Trophoblast cell (in vitro differentiated cells and primary cell): ENCODE measurements around the gene HOXC9.

Experiments used
- DNase-seq, 2 donors: peaks; one replicate each; pipeline ENCODE4 v3.0.0-alpha.2; 2016
- H2AFZ ChIP-seq: 2 replicates; pipeline ENCODE4 v1.6.1; 2013; ENCODE audit warnings: low read length, moderate library complexity, mild to moderate bottlenecking; ENCODE audit not compliant: insufficient read depth, poor library complexity
- H2AK5ac ChIP-seq: 2 replicates; pipeline ENCODE4 v1.6.1; 2013; ENCODE audit warnings: mild to moderate bottlenecking, low read length
- H2BK120ac ChIP-seq: 2 replicates; pipeline ENCODE4 v1.6.1; 2013; ENCODE audit warnings: low read length, mild to moderate bottlenecking, moderate library complexity; ENCODE audit not compliant: insufficient read depth, poor library complexity
- H2BK12ac ChIP-seq: 2 replicates; pipeline ENCODE4 v1.6.1; 2013; ENCODE audit warnings: mild to moderate bottlenecking, low read length, moderate library complexity
- H2BK5ac ChIP-seq: 2 replicates; pipeline ENCODE4 v1.6.1; 2013; ENCODE audit warnings: low read length, low read depth, moderate library complexity, mild to moderate bottlenecking; ENCODE audit not compliant: poor library complexity
- H3K14ac ChIP-seq: 2 replicates; pipeline ENCODE4 v1.6.1; 2013; ENCODE audit warnings: mild to moderate bottlenecking, low read length
- H3K18ac ChIP-seq: 2 replicates; pipeline ENCODE4 v1.6.1; 2013; ENCODE audit warnings: mild to moderate bottlenecking, low read length
- H3K23ac ChIP-seq: 2 replicates; pipeline ENCODE4 v1.6.1; 2013; ENCODE audit warnings: low read length
- H3K27ac ChIP-seq: 2 replicates; pipeline ENCODE4 v1.5.1; 2013; ENCODE audit warnings: low read depth, mild to moderate bottlenecking, inconsistent platforms, low read length, moderate library complexity
- H3K27me3 ChIP-seq: 2 replicates; pipeline ENCODE4 v1.6.1; 2013; ENCODE audit warnings: inconsistent platforms, mild to moderate bottlenecking, low read length, moderate library complexity; ENCODE audit not compliant: insufficient read depth
- H3K36me3 ChIP-seq, 2 experiments: 1 replicate in 1 of 2; 2 replicates in 1 of 2; pipeline ENCODE4 v1.6.1; 2013; ENCODE audit warnings: low read length in 2 of 2, mild to moderate bottlenecking in 2 of 2, moderate library complexity in 1 of 2; ENCODE audit not compliant: insufficient read depth in 2 of 2, control insufficient read depth in 1 of 2
- H3K4ac ChIP-seq: 2 replicates; pipeline ENCODE4 v1.6.1; 2013; ENCODE audit warnings: low read depth, mild to moderate bottlenecking, low read length, moderate library complexity
- H3K4me1 ChIP-seq, 2 experiments: 1 replicate in 1 of 2; 2 replicates in 1 of 2; pipeline ENCODE4 v1.6.1; 2013; ENCODE audit warnings: low read length in 2 of 2, mild to moderate bottlenecking in 2 of 2, moderate library complexity in 1 of 2; ENCODE audit not compliant: insufficient read depth in 2 of 2, control insufficient read depth in 1 of 2
- H3K4me2 ChIP-seq: 2 replicates; pipeline ENCODE4 v1.6.1; 2013; ENCODE audit warnings: inconsistent platforms, mild to moderate bottlenecking, low read length, moderate library complexity
- H3K4me3 ChIP-seq: 2 replicates; pipeline ENCODE4 v1.5.1; 2013; ENCODE audit warnings: mild to moderate bottlenecking, low read depth, low read length, inconsistent platforms
- H3K79me1 ChIP-seq: one replicate; pipeline ENCODE4 v1.6.1; 2013; ENCODE audit warnings: low read length
- H3K79me2 ChIP-seq: 2 replicates; pipeline ENCODE4 v1.6.1; 2013; ENCODE audit warnings: low read length, mild to moderate bottlenecking; ENCODE audit not compliant: control insufficient read depth, insufficient read depth, poor library complexity
- H3K9ac ChIP-seq: 2 replicates; pipeline ENCODE4 v1.6.1; 2013; ENCODE audit warnings: mild to moderate bottlenecking, low read length
- H3K9me3 ChIP-seq: 2 replicates; pipeline ENCODE4 v1.6.1; 2013; ENCODE audit warnings: low read depth, mild to moderate bottlenecking, control low read depth, inconsistent platforms, low read length; ENCODE audit not compliant: insufficient read depth
- H4K12ac ChIP-seq: 2 replicates; pipeline ENCODE4 v1.6.1; 2013; ENCODE audit warnings: low read depth, mild to moderate bottlenecking, low read length, moderate library complexity
- H4K8ac ChIP-seq: 2 replicates; pipeline ENCODE4 v1.6.1; 2013; ENCODE audit warnings: low read depth, mild to moderate bottlenecking, low read length, moderate library complexity
- H4K91ac ChIP-seq: one replicate; pipeline ENCODE4 v1.6.1; 2013; ENCODE audit warnings: low read depth, mild to moderate bottlenecking, low read length, moderate library complexity
- WGBS: extraction: QIAGEN DNeasy Blood & Tissue Kit; methylation state at CpG from one replicate; pipeline ENCODE4 v1.1.7; 2013; ENCODE audit warnings: missing lambda C conversion rate; ENCODE audit not compliant: insufficient read length, insufficient coverage; ENCODE audit errors: extremely low coverage; 5-methylcytosine and 5-hydroxymethylcytosine counted together

Gene HOXC9

GRCh38 chr12:53981634-53982565 is 18.1 kb upstream of the HOXC9 start:
- H3K18ac ChIP-seq, result no peak overlapping the region
- no peak overlapping the region for H4K8ac ChIP-seq
- no peaks in the 10 kb centered on the region for H3K79me2 ChIP-seq
- H3K9ac ChIP-seq, result no peak overlapping the region
- peaks cover 91% of the 10 kb centered on the region for H3K27me3 ChIP-seq
- WGBS, result no CpG with 5 or more reads among the region's 30 CpGs
- H2AFZ ChIP-seq, result no peak overlapping the region
- H3K4me3 ChIP-seq, result no peak overlapping the region
- H3K14ac ChIP-seq, result no peak overlapping the region
- no peak overlapping the region for H4K12ac ChIP-seq
- no peak for DNase-seq
- H3K4me2 ChIP-seq, result no peak overlapping the region
- H3K4me1 ChIP-seq, result peaks cover 0 to 4% of the 10 kb centered on the region in 2 experiments
- no peak overlapping the region for H3K4ac ChIP-seq
- no peak overlapping the region for H2BK5ac ChIP-seq
- no peak overlapping the region for H3K23ac ChIP-seq
- no peak overlapping the region for H2AK5ac ChIP-seq
- no peak overlapping the region for H2BK120ac ChIP-seq
- H4K91ac ChIP-seq, result no peak overlapping the region
- H3K27ac ChIP-seq, result no peak overlapping the region
- H3K9me3 ChIP-seq, result peaks cover 35% of the 10 kb centered on the region
- no peaks in the 10 kb centered on the region for H3K79me1 ChIP-seq
- no peaks in the 10 kb centered on the region for H3K36me3 ChIP-seq
- no peak overlapping the region for H2BK12ac ChIP-seq

GRCh38 chr12:53982648-53983567 is 17.1 kb upstream of the HOXC9 start:
- H3K18ac ChIP-seq, result no peak overlapping the region
- peaks cover 0 to 3% of the 10 kb centered on the region in 2 experiments for H3K4me1 ChIP-seq
- H2AK5ac ChIP-seq, result no peak overlapping the region
- no peak overlapping the region for H3K9ac ChIP-seq
- H4K91ac ChIP-seq, result no peak overlapping the region
- no peak overlapping the region for H3K27ac ChIP-seq
- H2BK5ac ChIP-seq, result no peak overlapping the region
- H2BK120ac ChIP-seq, result no peak overlapping the region
- H3K14ac ChIP-seq, result no peak overlapping the region
- no peak overlapping the region for H4K12ac ChIP-seq
- H3K36me3 ChIP-seq, result no peaks in the 10 kb centered on the region
- no peaks in the 10 kb centered on the region for H3K79me1 ChIP-seq
- no peak for DNase-seq
- H3K23ac ChIP-seq, result no peak overlapping the region
- H3K4me3 ChIP-seq, result no peak overlapping the region
- H3K27me3 ChIP-seq, result peaks cover 92% of the 10 kb centered on the region
- no peaks in the 10 kb centered on the region for H3K79me2 ChIP-seq
- no peak overlapping the region for H4K8ac ChIP-seq
- no peak overlapping the region for H3K4me2 ChIP-seq
- no peak overlapping the region for H2BK12ac ChIP-seq
- no CpG with 5 or more reads among the region's 26 CpGs for WGBS
- H3K4ac ChIP-seq, result no peak overlapping the region
- peaks cover 39% of the 10 kb centered on the region for H3K9me3 ChIP-seq
- H2AFZ ChIP-seq, result no peak overlapping the region

GRCh38 chr12:53983568-53983949 is 16.4 kb upstream of the HOXC9 start:
- peaks cover 0 to 2% of the 10 kb centered on the region in 2 experiments for H3K4me1 ChIP-seq
- no peak overlapping the region for H2BK5ac ChIP-seq
- no peak overlapping the region for H2AK5ac ChIP-seq
- no peak overlapping the region for H4K8ac ChIP-seq
- no CpG with 5 or more reads among the region's 17 CpGs for WGBS
- no peak overlapping the region for H2BK120ac ChIP-seq
- H2BK12ac ChIP-seq, result no peak overlapping the region
- no peak overlapping the region for H3K4ac ChIP-seq
- H3K9me3 ChIP-seq, result peaks cover 39% of the 10 kb centered on the region
- no peak overlapping the region for H3K23ac ChIP-seq
- no peak overlapping the region for H3K9ac ChIP-seq
- H3K79me2 ChIP-seq, result no peaks in the 10 kb centered on the region
- DNase-seq, result peak in 1 of 2 donors; percentile 26
- H3K27ac ChIP-seq, result no peak overlapping the region
- H4K91ac ChIP-seq, result no peak overlapping the region
- H3K4me3 ChIP-seq, result no peak overlapping the region
- H3K4me2 ChIP-seq, result no peak overlapping the region
- peaks cover 94% of the 10 kb centered on the region for H3K27me3 ChIP-seq
- H3K18ac ChIP-seq, result no peak overlapping the region
- H3K79me1 ChIP-seq, result no peaks in the 10 kb centered on the region
- H3K36me3 ChIP-seq, result no peaks in the 10 kb centered on the region
- H3K14ac ChIP-seq, result no peak overlapping the region
- H2AFZ ChIP-seq, result no peak overlapping the region
- H4K12ac ChIP-seq, result no peak overlapping the region

- Histone ChIP-seq H2BK12ac (no peak overlapping the region), H2AFZ (no peak overlapping the region), H3K14ac (no peak overlapping the region), H3K27me3 (peaks cover 94% of the 10 kb centered on the region), H3K79me1 (no peaks in the 10 kb centered on the region), H3K18ac (no peak overlapping the region), H2AK5ac (no peak overlapping the region), H3K36me3 (no peaks in the 10 kb centered on the region), H4K8ac (no peak overlapping the region), H2BK5ac (no peak overlapping the region), H3K27ac (no peak overlapping the region), H3K4ac (no peak overlapping the region), H3K79me2 (no peaks in the 10 kb centered on the region), H3K4me1 (peaks cover 0 to 2% of the 10 kb centered on the region in 2 experiments), H3K4me2 (no peak overlapping the region), H3K9me3 (peaks cover 39% of the 10 kb centered on the region), H2BK120ac (no peak overlapping the region), H3K9ac (no peak overlapping the region), H4K12ac (no peak overlapping the region), H3K23ac (no peak overlapping the region), H4K91ac (no peak overlapping the region), H3K4me3 (no peak overlapping the region)
- no peak for DNase-seq
- WGBS, result no CpG with 5 or more reads among the region's 30 CpGs
Measured at GRCh38 chr12:53983950-53984572, 15.9 kb upstream of the HOXC9 start.
